Ishikawa (cell line): ENCODE measurements around the gene ADCY9.

Source experiments
- CEBPB ChIP-seq: IDR thresholded peaks from 2 replicates; pipeline ENCODE4 v1.6.1; 2012
- CREB1 ChIP-seq: IDR thresholded peaks from 2 replicates; pipeline ENCODE4 v1.6.1; 2012; ENCODE audit warnings: low read depth
- EGR1 ChIP-seq: IDR thresholded peaks from 2 replicates; pipeline ENCODE4 v1.6.1; 2012
- EP300 ChIP-seq: IDR thresholded peaks from 2 replicates; pipeline ENCODE4 v1.6.1; 2012; ENCODE audit warnings: borderline replicate concordance
- FOXM1 ChIP-seq: IDR thresholded peaks from 2 replicates; pipeline ENCODE4 v1.6.1; 2012; ENCODE audit warnings: low read depth, borderline replicate concordance
- NFIC ChIP-seq: IDR thresholded peaks from 2 replicates; pipeline ENCODE4 v1.6.1; 2012
- RAD21 ChIP-seq: IDR thresholded peaks from 2 replicates; pipeline ENCODE4 v1.6.1; 2012; ENCODE audit warnings: low read depth
- TAF1 ChIP-seq: IDR thresholded peaks from 2 replicates; pipeline ENCODE4 v1.6.1; 2012; ENCODE audit warnings: low read depth, mild to moderate bottlenecking
- TCF12 ChIP-seq: IDR thresholded peaks from 2 replicates; pipeline ENCODE4 v1.6.1; 2012; ENCODE audit warnings: low read depth
- TEAD4 ChIP-seq: IDR thresholded peaks from 2 replicates; pipeline ENCODE4 v1.6.1; 2012
- YY1 ChIP-seq: IDR thresholded peaks from 2 replicates; pipeline ENCODE4 v1.6.1; 2012; ENCODE audit warnings: low read depth
- ZBTB7A ChIP-seq: IDR thresholded peaks from 2 replicates; pipeline ENCODE4 v1.6.1; 2012; ENCODE audit warnings: low read depth
- TF ChIP-seq, protein P1 (sequence below): IDR thresholded peaks from 2 replicates; pipeline ENCODE4 v1.6.1; 2012; ENCODE audit warnings: low read depth, mild to moderate bottlenecking
- TF ChIP-seq, protein P2 (sequence below): IDR thresholded peaks from 2 replicates; pipeline ENCODE4 v1.6.1; 2012
- TF ChIP-seq, protein P3 (sequence below): IDR thresholded peaks from 2 replicates; pipeline ENCODE4 v1.6.1; 2012

Gene ADCY9

DNA sequence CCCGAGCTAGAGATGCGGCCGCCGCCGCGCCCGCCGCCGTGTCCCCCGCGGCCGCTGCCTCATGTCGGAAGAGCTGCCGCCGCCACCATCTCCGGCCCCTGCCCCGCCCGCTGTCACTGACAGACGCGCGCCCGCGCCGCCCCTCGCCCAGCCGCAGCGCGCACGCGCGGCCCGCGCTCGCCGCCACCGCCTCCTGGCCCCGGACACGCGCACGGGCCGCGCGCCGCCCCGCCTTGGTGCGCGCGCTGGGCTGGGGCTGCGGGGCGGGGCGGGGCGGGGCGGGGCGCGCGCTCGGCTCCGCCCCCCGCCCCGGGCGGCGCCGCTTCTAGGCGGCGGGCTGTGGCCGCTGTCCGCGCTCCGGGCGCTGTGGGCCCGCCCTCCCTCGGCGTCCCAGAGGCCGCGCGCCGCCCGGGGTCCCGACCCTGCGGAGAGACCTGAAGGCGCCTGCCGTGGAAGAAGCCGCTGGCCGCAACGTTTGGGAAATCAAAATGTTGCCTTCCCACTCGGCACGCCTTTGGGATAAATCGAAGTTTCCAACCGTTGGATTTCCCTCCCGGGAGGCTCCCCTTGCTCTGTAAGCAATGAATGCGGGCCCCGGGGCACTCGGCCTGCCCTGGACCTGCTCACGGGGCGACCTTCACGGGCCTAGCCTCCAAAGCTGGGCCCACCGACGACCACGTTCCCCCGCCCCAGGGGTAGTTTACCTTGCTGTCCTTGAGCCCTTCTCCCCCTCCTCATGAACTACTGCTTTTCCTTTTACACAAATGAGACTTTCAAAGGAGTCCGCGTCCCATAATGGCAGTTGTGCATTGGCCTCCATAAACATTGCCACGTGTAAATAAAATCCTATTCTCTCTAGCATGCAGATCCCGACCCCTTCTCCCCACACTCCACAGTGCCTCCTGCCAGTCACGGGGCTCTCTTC is at the start of gene ADCY9:
Gene ADCY9 (minus strand): TSS at position 118 of the 925 bp plus-strand sequence. CDS start 1,000 bp downstream, outside the sequence.
- TF ChIP-seq FOXM1 (no peak; the same call in 1 of the 2 replicates), TCF12 (no peak), CEBPB (no peak), YY1 (no peak), ZBTB7A (no peak), TEAD4 (no peak), EGR1 (no peak), EP300 (no peak), NFIC (no peak), TAF1 (no peak; the same call in 1 of the 2 replicates), RAD21 (no peak; the same call in 1 of the 2 replicates), CREB1 (no peak)
- TF ChIP-seq, protein P1, sequence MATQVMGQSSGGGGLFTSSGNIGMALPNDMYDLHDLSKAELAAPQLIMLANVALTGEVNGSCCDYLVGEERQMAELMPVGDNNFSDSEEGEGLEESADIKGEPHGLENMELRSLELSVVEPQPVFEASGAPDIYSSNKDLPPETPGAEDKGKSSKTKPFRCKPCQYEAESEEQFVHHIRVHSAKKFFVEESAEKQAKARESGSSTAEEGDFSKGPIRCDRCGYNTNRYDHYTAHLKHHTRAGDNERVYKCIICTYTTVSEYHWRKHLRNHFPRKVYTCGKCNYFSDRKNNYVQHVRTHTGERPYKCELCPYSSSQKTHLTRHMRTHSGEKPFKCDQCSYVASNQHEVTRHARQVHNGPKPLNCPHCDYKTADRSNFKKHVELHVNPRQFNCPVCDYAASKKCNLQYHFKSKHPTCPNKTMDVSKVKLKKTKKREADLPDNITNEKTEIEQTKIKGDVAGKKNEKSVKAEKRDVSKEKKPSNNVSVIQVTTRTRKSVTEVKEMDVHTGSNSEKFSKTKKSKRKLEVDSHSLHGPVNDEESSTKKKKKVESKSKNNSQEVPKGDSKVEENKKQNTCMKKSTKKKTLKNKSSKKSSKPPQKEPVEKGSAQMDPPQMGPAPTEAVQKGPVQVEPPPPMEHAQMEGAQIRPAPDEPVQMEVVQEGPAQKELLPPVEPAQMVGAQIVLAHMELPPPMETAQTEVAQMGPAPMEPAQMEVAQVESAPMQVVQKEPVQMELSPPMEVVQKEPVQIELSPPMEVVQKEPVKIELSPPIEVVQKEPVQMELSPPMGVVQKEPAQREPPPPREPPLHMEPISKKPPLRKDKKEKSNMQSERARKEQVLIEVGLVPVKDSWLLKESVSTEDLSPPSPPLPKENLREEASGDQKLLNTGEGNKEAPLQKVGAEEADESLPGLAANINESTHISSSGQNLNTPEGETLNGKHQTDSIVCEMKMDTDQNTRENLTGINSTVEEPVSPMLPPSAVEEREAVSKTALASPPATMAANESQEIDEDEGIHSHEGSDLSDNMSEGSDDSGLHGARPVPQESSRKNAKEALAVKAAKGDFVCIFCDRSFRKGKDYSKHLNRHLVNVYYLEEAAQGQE, result no peak
- TF ChIP-seq, protein P2, sequence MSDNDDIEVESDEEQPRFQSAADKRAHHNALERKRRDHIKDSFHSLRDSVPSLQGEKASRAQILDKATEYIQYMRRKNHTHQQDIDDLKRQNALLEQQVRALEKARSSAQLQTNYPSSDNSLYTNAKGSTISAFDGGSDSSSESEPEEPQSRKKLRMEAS, result no peak
- TF ChIP-seq, protein P3, sequence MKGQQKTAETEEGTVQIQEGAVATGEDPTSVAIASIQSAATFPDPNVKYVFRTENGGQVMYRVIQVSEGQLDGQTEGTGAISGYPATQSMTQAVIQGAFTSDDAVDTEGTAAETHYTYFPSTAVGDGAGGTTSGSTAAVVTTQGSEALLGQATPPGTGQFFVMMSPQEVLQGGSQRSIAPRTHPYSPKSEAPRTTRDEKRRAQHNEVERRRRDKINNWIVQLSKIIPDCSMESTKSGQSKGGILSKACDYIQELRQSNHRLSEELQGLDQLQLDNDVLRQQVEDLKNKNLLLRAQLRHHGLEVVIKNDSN, result no peak

DNA sequence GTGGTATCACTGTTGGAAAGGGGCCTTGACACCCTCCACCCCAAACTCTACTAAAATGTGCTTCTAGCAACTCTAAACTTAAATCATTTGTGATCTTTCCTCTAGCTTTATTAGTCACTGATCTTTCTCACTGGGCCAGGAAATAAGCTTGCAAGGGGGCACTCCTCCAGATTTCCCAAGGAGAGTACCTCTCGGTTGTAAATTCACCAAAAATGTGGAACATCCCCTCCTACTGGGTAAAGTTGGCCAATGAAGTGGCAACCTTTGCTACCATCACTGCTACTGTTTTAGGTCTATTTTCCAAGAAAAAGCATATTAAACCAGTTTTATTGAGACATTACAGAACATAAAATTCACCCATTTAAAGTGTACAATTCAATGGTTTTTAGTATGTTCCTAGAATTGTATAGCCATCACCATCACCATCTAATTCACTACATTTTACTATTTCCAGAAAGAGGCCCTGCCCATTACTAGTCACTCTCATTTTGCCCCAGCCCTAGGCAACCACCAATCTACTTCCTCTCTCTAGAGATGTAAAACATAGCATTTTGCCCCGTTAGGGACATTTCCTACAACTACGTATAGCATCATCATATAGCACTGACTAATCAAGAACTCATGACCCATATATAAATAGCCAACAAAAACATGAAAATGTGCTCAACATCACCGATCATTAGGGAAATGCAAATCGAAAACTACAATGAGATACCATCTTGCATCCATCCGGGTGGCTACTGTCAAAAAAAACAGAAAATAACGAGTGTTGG is 44.6 kb upstream of the ADCY9 start:
- TF ChIP-seq RAD21, result peak; percentile 23; the same call in 1 of the 2 replicates
- TF ChIP-seq, protein P2, result no peak

DNA sequence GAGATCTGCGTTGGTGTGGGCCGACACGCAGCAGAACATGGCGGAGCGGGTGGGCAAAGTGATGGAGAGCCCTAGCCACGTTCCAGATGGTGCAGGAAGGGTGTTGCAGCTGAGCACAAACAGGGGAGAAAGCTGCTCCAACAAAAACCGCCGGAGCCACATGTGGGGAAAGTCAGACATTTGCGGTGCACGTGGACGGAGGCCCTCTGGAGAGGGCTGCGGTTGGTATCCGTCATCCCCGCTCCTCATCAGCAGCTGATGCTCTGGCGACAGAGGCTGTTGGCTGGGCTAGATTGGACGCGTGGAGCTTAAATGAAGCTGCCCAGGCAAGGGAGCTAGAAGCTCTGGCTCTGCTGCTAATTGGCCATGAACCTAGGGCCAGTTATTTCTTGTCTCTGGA is 43.5 kb upstream of the ADCY9 start:
- TF ChIP-seq EP300 (no peak), CREB1 (no peak), TCF12 (no peak), NFIC (no peak), FOXM1 (no peak), CEBPB (no peak), TAF1 (no peak), EGR1 (no peak), TEAD4 (no peak), ZBTB7A (no peak), YY1 (no peak), RAD21 (no peak)
- TF ChIP-seq, protein P1, result no peak
- TF ChIP-seq, protein P3, result no peak
- TF ChIP-seq, protein P2, result no peak

DNA sequence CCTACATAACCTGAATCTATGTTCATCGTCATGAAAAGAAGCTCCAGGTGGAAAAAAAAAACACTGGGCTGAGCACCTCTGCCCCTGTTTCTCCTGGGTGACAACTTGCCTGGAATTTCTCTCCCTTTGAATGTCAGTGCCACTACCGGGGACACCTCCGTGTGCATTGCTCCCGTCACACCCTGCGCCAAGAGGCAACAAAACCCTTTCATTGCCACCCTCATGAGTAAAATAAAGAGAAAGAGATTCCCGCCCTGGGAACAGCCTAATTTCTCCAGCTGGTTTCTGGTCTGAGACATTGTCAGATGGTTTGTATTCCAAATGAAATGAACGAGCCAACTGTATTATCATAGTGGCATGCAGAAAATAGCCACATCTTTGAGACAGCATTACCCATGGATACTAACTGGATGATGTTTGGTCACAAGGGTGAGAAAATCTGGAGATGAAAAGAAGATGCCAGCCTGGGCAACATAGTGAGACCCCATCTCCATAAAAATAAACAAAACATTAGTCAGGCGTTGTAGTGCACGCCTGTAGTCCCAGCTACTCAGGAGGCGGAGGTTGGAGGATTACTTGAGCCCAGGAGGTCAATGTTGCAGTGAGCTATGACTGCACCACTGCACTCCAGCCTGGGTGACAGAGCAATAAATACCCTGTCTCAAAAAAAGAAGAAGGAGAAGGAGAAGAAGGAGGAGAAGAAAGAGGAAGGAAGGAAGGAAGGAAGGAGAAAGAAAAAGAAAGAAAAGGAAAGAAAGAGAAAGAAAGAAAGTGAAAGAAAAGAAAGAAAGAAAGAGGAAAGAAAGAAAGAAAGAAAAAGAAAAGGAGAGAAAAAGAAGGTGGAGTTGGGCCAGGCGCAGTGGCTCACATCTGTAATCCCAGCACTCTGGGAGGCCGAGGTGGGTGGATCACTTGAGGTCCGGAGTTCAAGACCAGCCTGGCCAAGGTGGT is 42.2 kb upstream of the ADCY9 start:
- TF ChIP-seq ZBTB7A (no peak), CREB1 (no peak), EP300 (no peak), EGR1 (no peak), NFIC (no peak), TAF1 (no peak), YY1 (no peak), TCF12 (no peak), CEBPB (no peak)
- TF ChIP-seq, protein P2, result no peak
